ENCODE measurements around the gene DRGX.
A peak's percentile ranks its signal among the peaks of the same experiment; 100 is the strongest.

Gene DRGX

DNA sequence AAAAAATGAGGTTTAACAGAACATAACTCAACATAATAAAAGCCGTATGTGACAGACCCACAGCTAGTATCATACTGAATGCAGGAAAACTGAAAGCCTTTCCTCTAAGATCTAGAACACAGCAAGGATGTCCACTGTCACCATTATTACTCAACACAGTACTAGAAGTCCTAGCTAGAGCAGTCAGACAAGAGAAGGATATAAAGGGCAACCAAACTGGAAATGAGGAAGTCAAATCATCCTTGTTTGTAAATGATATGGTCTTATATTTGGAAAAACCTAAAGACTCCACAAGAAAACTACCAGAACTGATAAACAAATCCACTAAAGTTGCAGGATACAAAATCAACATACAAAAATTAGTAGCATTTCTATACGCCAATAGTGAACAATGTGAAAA is 51.0 kb downstream of the DRGX start:
- no peak for DNase-seq (ENCODE audit: low spot score)
- H3K36me3 Mint-ChIP-seq (ENCODE audit: low read depth) = no peaks in the 10 kb centered on the region
- H3K9me3 Mint-ChIP-seq = no peaks in the 10 kb centered on the region
- H3K27ac Mint-ChIP-seq = no peak overlapping the region
- H3K4me3 Mint-ChIP-seq = no peak overlapping the region
- peaks cover 16% of the 10 kb centered on the region for H3K27me3 Mint-ChIP-seq (ENCODE audit: low read depth)
- H3K4me1 Mint-ChIP-seq (ENCODE audit: low read depth) = no peaks in the 10 kb centered on the region

DNA sequence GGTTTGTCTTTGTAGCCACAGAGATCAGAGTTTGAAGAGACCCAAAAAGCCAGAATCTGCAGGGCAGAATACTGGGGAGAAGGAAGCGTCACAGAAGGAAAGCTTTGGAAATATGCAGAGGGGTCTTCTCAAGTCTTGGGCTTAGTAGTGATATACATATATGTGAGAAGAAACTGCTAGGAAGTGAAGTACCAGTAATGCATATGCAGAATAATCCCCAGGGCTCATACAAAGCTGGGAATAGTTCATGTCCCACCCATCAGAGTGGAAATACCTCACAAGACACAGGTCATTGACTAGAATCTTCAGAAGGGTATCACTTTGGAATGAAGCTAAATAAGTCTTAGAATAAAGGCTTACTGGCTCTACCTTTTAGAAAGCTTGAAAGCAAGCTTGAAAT is 57.3 kb downstream of the DRGX start:
- no peak overlapping the region for H3K4me3 Mint-ChIP-seq
- H3K27ac Mint-ChIP-seq = no peak overlapping the region
- H3K4me1 Mint-ChIP-seq (ENCODE audit: low read depth) = peaks cover 8% of the 10 kb centered on the region
- H3K27me3 Mint-ChIP-seq (ENCODE audit: low read depth) = peaks cover 11% of the 10 kb centered on the region
- H3K36me3 Mint-ChIP-seq (ENCODE audit: low read depth) = peaks cover 7% of the 10 kb centered on the region
- peaks cover 21% of the 10 kb centered on the region for H3K9me3 Mint-ChIP-seq
- DNase-seq (ENCODE audit: low spot score) = no peak

DNA sequence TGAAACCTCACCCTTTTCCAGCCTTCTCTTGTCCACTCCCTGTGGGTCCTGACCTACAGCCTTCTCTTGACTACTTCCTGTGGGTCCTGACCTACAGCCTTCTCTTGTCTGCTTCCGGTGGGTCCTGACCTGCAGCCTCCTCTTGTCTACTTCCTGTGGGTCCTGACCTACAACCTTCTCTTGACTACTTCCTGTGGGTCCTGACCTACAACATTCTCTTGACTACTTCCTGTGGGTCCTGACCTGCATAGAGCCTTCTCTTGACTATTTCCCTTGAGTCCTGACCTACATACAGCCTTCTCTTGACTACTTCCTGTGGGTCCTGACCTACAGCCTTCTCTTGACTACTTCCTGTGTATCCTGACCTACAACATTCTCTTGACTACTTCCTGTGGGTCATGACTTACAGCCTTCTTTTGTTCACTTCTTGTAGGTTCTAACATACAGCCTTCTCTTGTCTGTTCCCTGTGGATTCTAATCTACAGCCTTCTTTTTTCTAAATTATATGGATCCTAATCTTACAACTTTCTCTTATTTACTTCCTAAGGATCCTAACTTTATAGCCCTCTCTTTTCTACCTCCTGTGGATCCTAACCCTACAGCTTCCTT is 60.4 kb downstream of the DRGX start:
- Mint-ChIP-seq H3K27me3 (ENCODE audit: low read depth) (peaks cover 7% of the 10 kb centered on the region), H3K36me3 (ENCODE audit: low read depth) (peaks cover 7% of the 10 kb centered on the region), H3K27ac (peak overlapping the region; percentile 2), H3K4me1 (ENCODE audit: low read depth) (peaks cover 8% of the 10 kb centered on the region), H3K9me3 (peaks cover 21% of the 10 kb centered on the region), H3K4me3 (peak overlapping the region; percentile 9)
- DNase-seq (ENCODE audit: low spot score) = no peak

DNA sequence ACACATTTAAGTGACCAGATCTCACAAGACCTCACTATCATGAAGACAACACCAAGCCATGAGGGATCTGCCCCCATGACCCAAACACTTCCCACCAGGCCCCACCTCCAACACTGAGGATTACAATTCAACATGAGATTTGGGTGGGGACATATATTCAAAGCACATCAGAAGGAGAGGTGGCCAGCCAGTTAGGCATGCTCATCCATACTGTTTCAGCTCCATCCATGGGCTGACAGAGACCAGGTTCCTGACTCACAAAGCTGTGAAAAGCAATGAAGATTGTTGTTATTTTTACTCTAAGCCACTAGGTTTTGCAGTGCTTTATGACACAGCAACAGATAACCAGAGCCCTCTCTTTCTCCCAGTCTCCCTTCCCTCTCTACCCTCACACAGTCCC is 60.9 kb downstream of the DRGX start:
- DNase-seq (ENCODE audit: low spot score) = no peak
- H3K27me3 Mint-ChIP-seq (ENCODE audit: low read depth) = peaks cover 7% of the 10 kb centered on the region
- H3K9me3 Mint-ChIP-seq = peaks cover 21% of the 10 kb centered on the region
- no peak overlapping the region for H3K4me3 Mint-ChIP-seq
- H3K36me3 Mint-ChIP-seq (ENCODE audit: low read depth) = peaks cover 7% of the 10 kb centered on the region
- H3K4me1 Mint-ChIP-seq (ENCODE audit: low read depth) = peaks cover 8% of the 10 kb centered on the region
- peak overlapping the region; percentile 2 for H3K27ac Mint-ChIP-seq

DNA sequence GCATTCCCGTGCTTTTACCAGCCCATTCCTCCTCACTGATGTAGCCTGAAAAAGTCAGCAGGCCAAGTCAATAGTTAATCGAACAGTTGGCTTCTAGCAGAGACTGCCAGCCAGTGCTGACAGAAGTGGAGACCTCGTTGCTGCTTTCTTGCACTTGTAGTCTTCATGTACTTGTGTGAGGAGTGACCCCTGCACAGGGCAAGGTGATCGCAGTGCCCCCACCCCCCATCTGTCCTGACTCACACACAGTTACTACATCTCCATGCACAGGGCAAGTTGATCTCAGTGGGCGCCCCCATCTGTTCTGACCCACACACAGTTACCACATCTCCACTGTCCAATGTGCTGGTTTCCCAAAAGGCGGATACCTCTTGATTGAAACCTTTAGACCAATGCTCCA is 62.7 kb downstream of the DRGX start:
- Mint-ChIP-seq H3K27ac (no peak overlapping the region), H3K27me3 (ENCODE audit: low read depth) (no peaks in the 10 kb centered on the region), H3K4me3 (no peak overlapping the region)

DNA sequence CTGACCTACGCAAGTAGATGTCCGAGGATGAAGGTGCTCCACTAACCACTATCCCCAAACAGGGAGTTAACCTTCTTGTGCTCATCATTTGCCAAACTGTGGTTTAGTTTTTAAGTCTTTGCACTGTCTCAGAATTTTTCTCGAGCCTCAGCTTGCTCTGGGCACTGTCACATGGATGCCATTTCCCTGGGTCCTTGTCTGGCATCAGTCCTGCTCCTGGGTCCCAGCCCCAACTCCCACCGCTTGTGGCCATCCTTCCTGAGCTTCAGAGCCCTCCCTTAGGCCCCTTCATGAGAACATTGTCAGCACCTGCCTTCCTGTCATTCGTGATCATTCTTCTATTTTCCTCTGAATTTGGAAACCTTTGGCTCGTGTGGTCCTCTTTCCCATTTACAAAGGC is 63.1 kb downstream of the DRGX start:
- no peak for DNase-seq (ENCODE audit: low spot score)
- Mint-ChIP-seq H3K27ac (no peak overlapping the region), H3K36me3 (ENCODE audit: low read depth) (peaks cover 7% of the 10 kb centered on the region), H3K4me3 (no peak overlapping the region), H3K4me1 (ENCODE audit: low read depth) (peaks cover 8% of the 10 kb centered on the region), H3K27me3 (ENCODE audit: low read depth) (no peaks in the 10 kb centered on the region), H3K9me3 (peaks cover 21% of the 10 kb centered on the region)

More for the DNA sequence above, 62.7 kb downstream of the DRGX start:
- Mint-ChIP-seq H3K9me3 (peaks cover 21% of the 10 kb centered on the region), H3K36me3 (ENCODE audit: low read depth) (peaks cover 7% of the 10 kb centered on the region), H3K4me1 (ENCODE audit: low read depth) (peaks cover 8% of the 10 kb centered on the region)
- no peak for DNase-seq (ENCODE audit: low spot score)

DNA sequence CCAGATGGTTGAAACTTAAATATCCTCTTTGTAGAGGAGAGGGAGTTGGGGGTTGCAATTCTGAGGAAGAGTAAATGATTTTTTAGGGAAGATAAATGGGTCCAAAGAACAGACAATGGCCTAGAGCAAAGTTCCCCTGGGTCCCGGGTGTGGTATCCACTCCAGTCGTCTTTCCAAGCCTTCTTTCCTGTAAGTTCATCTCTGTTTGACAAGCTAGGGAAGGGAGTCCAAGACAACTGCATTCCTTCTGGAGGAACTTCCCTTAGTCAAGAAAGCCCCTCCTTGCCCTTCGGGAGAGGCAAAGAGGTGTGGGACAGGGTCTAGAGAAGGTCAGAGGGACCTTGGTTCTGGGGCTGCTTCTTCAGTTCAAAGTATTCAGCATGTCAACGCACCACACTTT is 63.6 kb downstream of the DRGX start:
- H3K36me3 Mint-ChIP-seq (ENCODE audit: low read depth) = peaks cover 7% of the 10 kb centered on the region
- H3K9me3 Mint-ChIP-seq = peaks cover 21% of the 10 kb centered on the region
- peaks cover 8% of the 10 kb centered on the region for H3K4me1 Mint-ChIP-seq (ENCODE audit: low read depth)
- H3K4me3 Mint-ChIP-seq = no peak overlapping the region
- no peak overlapping the region for H3K27ac Mint-ChIP-seq
- H3K27me3 Mint-ChIP-seq (ENCODE audit: low read depth) = no peaks in the 10 kb centered on the region
- DNase-seq (ENCODE audit: low spot score) = no peak

DNA sequence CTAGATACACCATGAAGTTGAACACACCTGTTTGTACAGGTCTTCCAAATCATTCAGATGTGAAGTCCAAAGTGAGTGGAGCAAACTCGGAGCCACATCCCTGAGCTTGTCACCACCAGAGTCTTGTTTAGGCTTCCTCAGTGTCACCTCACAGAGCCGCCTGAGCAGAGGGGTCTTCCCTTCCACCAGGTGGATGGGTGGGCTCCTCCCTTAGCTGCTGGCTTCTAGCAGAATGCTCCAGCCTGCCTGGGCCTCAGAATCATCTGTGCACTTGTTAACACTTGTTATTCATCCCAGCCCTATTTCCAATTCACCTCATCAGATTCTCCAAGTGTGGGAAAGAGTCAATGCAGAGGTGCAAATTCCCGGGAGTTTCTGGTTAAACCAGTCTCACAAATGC is 64.5 kb downstream of the DRGX start:
- no peak overlapping the region for H3K27ac Mint-ChIP-seq
- H3K4me1 Mint-ChIP-seq (ENCODE audit: low read depth) = peaks cover 8% of the 10 kb centered on the region
- DNase-seq (ENCODE audit: low spot score) = no peak
- peaks cover 7% of the 10 kb centered on the region for H3K36me3 Mint-ChIP-seq (ENCODE audit: low read depth)
- no peaks in the 10 kb centered on the region for H3K27me3 Mint-ChIP-seq (ENCODE audit: low read depth)
- H3K4me3 Mint-ChIP-seq = no peak overlapping the region
- H3K9me3 Mint-ChIP-seq = peaks cover 19% of the 10 kb centered on the region

DNA sequence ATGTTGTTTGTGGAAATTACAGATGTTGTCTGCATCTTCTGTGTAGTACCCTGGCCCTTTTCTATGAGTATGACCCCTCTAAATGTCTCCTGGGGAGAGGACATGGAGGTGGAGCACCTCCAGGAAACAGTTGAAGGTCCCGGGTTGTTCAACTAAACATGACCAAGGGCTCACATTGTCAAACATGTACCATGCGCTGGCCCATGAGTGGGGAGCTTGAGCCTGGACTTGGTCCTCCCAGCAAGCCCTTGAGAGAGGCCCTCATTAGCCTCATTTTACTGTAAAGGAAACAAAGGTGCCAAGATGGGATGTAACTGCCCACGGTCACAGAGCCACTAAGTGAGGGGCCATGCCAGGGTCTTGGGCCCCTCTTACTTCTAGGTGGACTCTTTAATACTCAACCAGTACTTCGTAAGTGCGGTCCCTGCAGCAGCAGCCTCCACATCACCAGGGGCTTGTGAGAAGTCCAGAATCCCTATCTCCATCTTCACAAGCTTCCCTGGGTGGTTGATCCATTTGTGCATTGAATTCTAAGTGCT is 65.7 kb downstream of the DRGX start:
- Mint-ChIP-seq H3K4me3 (no peak overlapping the region), H3K36me3 (ENCODE audit: low read depth) (peaks cover under 1% of the 10 kb centered on the region), H3K27me3 (ENCODE audit: low read depth) (no peaks in the 10 kb centered on the region), H3K27ac (no peak overlapping the region), H3K4me1 (ENCODE audit: low read depth) (peaks cover 1% of the 10 kb centered on the region), H3K9me3 (peaks cover 7% of the 10 kb centered on the region)
- no peak for DNase-seq (ENCODE audit: low spot score)

DNA sequence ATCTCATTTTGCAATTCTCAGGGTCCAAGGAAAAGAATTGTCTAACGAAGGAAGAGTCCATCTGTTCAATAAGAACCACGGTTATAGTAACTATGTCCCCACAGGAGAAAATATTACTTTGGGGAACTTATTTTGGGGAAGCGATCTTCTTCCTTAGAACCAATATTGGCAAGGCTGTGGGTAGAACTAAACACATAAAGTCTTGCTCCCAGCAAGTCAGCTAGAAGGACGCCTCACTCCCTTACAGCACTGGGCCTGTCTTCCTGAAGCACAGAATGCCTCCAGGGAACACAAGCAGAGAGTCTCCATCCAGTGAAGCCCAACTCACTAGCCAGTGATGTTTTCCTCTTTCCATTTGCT is 66.8 kb downstream of the DRGX start:
- H3K9me3 Mint-ChIP-seq = no peaks in the 10 kb centered on the region
- no peaks in the 10 kb centered on the region for H3K4me1 Mint-ChIP-seq (ENCODE audit: low read depth)
- H3K27me3 Mint-ChIP-seq (ENCODE audit: low read depth) = no peaks in the 10 kb centered on the region
- H3K36me3 Mint-ChIP-seq (ENCODE audit: low read depth) = no peaks in the 10 kb centered on the region
- H3K27ac Mint-ChIP-seq = no peak overlapping the region
- DNase-seq (ENCODE audit: low spot score) = no peak
- no peak overlapping the region for H3K4me3 Mint-ChIP-seq

DNA sequence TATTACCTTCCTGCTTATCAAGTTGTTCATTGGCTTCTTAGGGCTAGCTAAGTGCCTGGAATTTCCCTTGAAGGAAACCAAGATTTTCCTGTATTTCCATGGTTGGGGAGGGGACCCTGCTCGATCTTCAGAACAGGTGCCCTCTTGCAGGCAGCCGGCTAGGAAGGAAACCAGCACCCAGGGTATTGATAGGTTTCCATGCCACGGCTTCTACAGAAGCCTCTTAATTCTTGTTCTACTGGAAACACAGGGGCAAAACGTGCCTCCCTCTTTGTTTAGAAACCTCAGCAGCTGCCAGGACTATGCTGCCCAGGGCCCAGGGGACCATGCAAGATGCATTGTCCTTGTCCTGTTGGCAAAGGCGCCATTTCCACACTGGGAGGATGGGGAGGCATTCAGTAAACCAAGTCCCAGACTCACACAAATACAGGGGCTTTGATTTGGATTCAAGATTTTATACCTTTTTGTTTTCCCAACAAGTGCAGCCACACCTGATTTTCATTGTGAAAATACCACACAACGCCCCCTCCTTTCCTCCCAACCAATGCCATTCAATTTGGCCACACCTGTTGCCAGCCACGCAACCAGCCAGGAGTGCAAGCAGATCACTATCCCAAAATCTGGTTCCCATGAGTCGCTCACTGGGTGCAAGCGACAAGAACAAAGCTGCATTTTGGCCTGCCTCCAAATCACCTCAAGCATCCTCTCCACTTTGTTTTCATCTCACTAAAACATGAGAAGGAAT is 67.3 kb downstream of the DRGX start:
- Mint-ChIP-seq H3K4me3 (no peak overlapping the region), H3K36me3 (ENCODE audit: low read depth) (no peaks in the 10 kb centered on the region), H3K9me3 (no peaks in the 10 kb centered on the region), H3K27ac (no peak overlapping the region), H3K4me1 (ENCODE audit: low read depth) (no peaks in the 10 kb centered on the region), H3K27me3 (ENCODE audit: low read depth) (no peaks in the 10 kb centered on the region)
- DNase-seq (ENCODE audit: low spot score) = no peak

DNA sequence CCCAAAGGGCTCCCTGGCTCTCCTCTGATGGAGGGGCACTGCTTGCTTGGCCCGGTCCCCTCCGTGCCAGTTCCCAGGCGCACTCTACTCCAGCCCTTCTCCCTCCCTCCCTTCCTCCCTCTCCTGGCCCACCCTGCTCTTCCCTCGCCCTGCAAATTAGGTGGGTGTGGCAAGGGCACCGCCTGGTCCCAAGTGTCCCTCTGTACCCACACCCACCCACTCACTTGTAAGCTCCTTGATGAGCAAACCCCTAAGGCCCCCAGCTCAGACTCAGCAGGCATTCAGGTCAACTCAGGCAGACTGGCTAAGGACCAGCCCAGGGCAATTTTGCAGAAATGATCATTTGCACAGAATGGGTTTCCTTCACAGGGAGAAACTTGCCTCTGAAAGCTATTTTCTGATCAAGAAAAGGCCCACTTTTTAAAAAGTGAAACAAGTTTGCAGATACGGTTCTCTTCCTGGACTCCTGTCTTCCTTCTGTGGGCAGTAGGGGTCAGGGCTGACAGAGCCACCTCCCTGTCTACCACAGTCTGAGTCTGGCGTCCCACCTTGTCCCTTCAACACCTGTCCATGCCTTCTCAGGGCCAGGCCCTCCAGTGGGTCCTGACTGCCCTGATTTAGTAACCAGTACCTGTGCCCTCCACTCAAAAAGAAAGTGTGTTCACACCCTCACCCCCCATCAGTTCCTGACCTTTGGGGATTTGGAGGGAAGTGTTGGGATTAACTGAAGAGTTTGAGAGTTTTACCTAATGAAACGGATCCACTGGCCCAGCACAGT is 68.7 kb downstream of the DRGX start:
- no peak for DNase-seq (ENCODE audit: low spot score)
- no peaks in the 10 kb centered on the region for H3K4me1 Mint-ChIP-seq (ENCODE audit: low read depth)
- H3K36me3 Mint-ChIP-seq (ENCODE audit: low read depth) = no peaks in the 10 kb centered on the region
- no peak overlapping the region for H3K4me3 Mint-ChIP-seq
- H3K27ac Mint-ChIP-seq = no peak overlapping the region
- H3K27me3 Mint-ChIP-seq (ENCODE audit: low read depth) = no peaks in the 10 kb centered on the region
- no peaks in the 10 kb centered on the region for H3K9me3 Mint-ChIP-seq

DNA sequence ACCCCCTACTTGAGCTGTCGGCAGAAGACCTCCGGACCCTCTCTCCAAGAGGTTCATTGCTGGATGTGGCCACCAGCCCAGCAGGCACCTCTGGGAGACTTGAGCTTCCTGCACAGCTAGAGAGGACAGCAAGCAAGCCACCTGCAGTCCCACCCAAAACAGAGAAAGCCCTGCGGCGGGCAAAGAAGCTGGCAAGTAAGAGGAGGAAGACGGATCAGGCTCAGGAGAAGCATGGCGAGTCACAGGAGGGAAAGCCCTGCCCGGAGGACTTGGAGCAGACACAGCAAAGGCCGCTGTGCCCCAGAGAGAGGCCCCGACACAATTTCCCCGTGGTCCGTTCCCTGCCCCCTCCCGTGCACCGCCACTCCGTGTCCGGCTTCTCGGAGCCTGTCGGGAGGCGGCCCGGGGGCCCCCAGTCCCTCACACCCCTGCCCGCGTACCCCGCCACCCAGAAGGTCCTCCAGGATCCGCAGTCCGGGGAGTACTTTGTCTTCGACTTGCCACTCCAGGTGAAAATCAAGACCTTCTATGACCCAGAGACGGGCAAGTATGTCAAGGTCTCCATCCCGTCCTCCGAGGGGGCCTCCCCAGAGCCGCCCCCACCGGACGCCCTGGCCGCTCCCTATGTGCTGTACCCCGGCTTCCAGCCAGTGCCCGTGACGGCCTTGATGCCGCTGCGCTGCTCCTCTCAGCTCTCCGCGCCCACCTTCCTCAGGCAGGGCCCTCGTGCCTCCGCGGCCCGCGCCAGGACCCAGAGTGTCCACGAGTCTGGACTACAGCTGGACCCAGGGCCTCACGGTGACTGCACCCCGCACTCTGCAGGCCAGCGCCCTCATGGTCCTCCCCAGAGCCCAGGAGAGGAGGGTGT is 69.7 kb downstream of the DRGX start:
- Mint-ChIP-seq H3K27me3 (ENCODE audit: low read depth) (no peaks in the 10 kb centered on the region), H3K4me1 (ENCODE audit: low read depth) (no peaks in the 10 kb centered on the region), H3K27ac (no peak overlapping the region), H3K4me3 (no peak overlapping the region), H3K9me3 (no peaks in the 10 kb centered on the region), H3K36me3 (ENCODE audit: low read depth) (no peaks in the 10 kb centered on the region)
- no peak for DNase-seq (ENCODE audit: low spot score)
